B cell (primary cell): ENCODE data around the gene DPEP2NB. TPM values are rescaled to one million over a fixed set of nuclear protein-coding genes. Genes with fewer than 3 reads are reported as not detected.
"Not testable (repeated sequence)": the region's sequence is repeated elsewhere in the genome, so short reads cannot be mapped to it uniquely, and the experiment has no call there.

ENCODE experiments used
- ATAC-seq: fragments of 200-7000 bp; cut with Tn5 transposase; one replicate; pipeline ENCODE4 v1.10.0; 2021; ENCODE audit warnings: low read depth, mild to moderate bottlenecking, moderate number of reproducible peaks, moderate library complexity
- CTCF ChIA-PET: fragments of 350-600 bp; sonication (Branson Sonifier 250); formaldehyde crosslinking; loops from one replicate; lab custom pipeline; 2021; ENCODE audit warnings: antibody characterized with exemption, inconsistent platforms; lab: Charles Lee
- POLR2A ChIA-PET: fragments of 350-600 bp; sonication (Branson Sonifier 250); formaldehyde crosslinking; loops from one replicate; lab custom pipeline; 2021; ENCODE audit warnings: antibody characterized with exemption; lab: Charles Lee
- DNase-seq: peaks from one replicate; pipeline ENCODE4 v3.0.0; 2013
- H2AFZ ChIP-seq: 2 replicates; pipeline ENCODE4 v1.6.1; 2012; ENCODE audit warnings: mild to moderate bottlenecking, low read depth, low read length; ENCODE audit not compliant: insufficient read depth, poor library complexity, severe bottlenecking
- H3K27ac ChIP-seq, 2 donors: 1 replicate in 1 of 2; 2 replicates in 1 of 2; pipeline ENCODE4 v1.5.1; 2012 to 2013; ENCODE audit warnings: low read length in 2 of 2, mild to moderate bottlenecking in 2 of 2, moderate library complexity in 1 of 2
- H3K27me3 ChIP-seq, 4 experiments: fragments of 200-600 bp in 1 of 4; sonication (generic) in 1 of 4; replicated peaks in 1 of 4; 1 replicate in 2 of 4; 2 replicates in 2 of 4; pipeline versions ENCODE4 v1.6.1 to v1.7.0; 2013 to 2016; ENCODE audit warnings: low read length in 3 of 4, mild to moderate bottlenecking in 2 of 4, mixed read lengths in 1 of 4, moderate library complexity in 1 of 4; ENCODE audit not compliant: insufficient read depth in 4 of 4, control insufficient read depth in 3 of 4; ENCODE audit errors: control extremely low read depth in 1 of 4
- H3K36me3 ChIP-seq, 2 experiments: replicated peaks in 1 of 2; 1 replicate in 1 of 2; 2 replicates in 1 of 2; pipeline versions ENCODE4 v1.6.1 to v1.7.1; 2013; ENCODE audit warnings: low read length in 1 of 2; ENCODE audit not compliant: insufficient read depth in 2 of 2, control insufficient read depth in 1 of 2; ENCODE audit errors: control extremely low read depth in 1 of 2, extremely low read depth in 1 of 2
- H3K4me1 ChIP-seq, 2 donors: fragments of 200-600 bp in 1 of 2; sonication (generic) in 1 of 2; 1 replicate in 1 of 2; 2 replicates in 1 of 2; pipeline versions ENCODE4 v1.5.1 to v1.6.1; 2013 to 2017; ENCODE audit warnings: low read length in 2 of 2; ENCODE audit not compliant: control insufficient read depth in 2 of 2, insufficient read depth in 2 of 2
- H3K4me2 ChIP-seq: replicated peaks from 2 replicates; pipeline ENCODE3; 2012; ENCODE audit warnings: mild to moderate bottlenecking, low read depth, low read length; ENCODE audit not compliant: poor library complexity, severe bottlenecking
- H3K4me3 ChIP-seq, 5 experiments: fragments of 200-600 bp in 1 of 5; sonication (generic) in 1 of 5; 1 replicate in 3 of 5; 2 replicates in 2 of 5; pipeline versions ENCODE4 v1.5.1 to v1.7.0; 2011 to 2016; ENCODE audit warnings: low read length in 4 of 5, mild to moderate bottlenecking in 4 of 5, low read depth in 2 of 5, control low read depth in 1 of 5, moderate library complexity in 1 of 5; ENCODE audit not compliant: insufficient read depth in 1 of 5; ENCODE audit errors: control extremely low read depth in 1 of 5, extremely low read depth in 1 of 5
- H3K79me2 ChIP-seq: fragments of 200-600 bp; sonication (generic); one replicate; pipeline ENCODE4 v1.6.0; 2016; ENCODE audit warnings: low read length; ENCODE audit not compliant: control insufficient read depth, insufficient read depth
- H3K9ac ChIP-seq: fragments of 200-600 bp; sonication (generic); 2 replicates; pipeline ENCODE4 v1.6.1; 2017; ENCODE audit warnings: mild to moderate bottlenecking, low read length, moderate library complexity
- H3K9me3 ChIP-seq, 3 donors: one replicate each; pipeline versions ENCODE4 v1.6.1 to v1.7.1; 2013; ENCODE audit warnings: low read length in 2 of 3; ENCODE audit not compliant: control insufficient read depth in 2 of 3, insufficient read depth in 1 of 3; ENCODE audit errors: control extremely low read depth in 1 of 3
- H4K20me1 ChIP-seq: 2 replicates; pipeline ENCODE4 v1.6.0; 2012; ENCODE audit warnings: mild to moderate bottlenecking, low read length; ENCODE audit not compliant: insufficient read depth, control insufficient read depth, poor library complexity, severe bottlenecking
- H3K27ac Mint-ChIP-seq: one replicate; pipeline ENCODE4 v1.8.0; 2021; ENCODE audit warnings: mixed read lengths
- H3K27me3 Mint-ChIP-seq: one replicate; pipeline ENCODE4 v1.8.0; 2021; ENCODE audit warnings: mixed read lengths
- H3K4me1 Mint-ChIP-seq: one replicate; pipeline ENCODE4 v1.8.0; 2021; ENCODE audit warnings: mixed read lengths
- H3K4me3 Mint-ChIP-seq: one replicate; pipeline ENCODE4 v1.8.0; 2021; ENCODE audit warnings: mixed read lengths
- H3K9me3 Mint-ChIP-seq: one replicate; pipeline ENCODE4 v1.8.0; 2022; ENCODE audit warnings: mixed read lengths; ENCODE audit not compliant: insufficient read depth
- CTCF ChIP-seq: fragments of 200-600 bp; IDR thresholded peaks from one replicate; pipeline ENCODE4 v1.8.0; 2022; ENCODE audit warnings: antibody characterized with exemption, mild to moderate bottlenecking
- EZH2 ChIP-seq: IDR thresholded peaks from 2 replicates; pipeline ENCODE4 v1.6.1; 2012; ENCODE audit warnings: borderline replicate concordance, low read depth, mild to moderate bottlenecking, moderate library complexity, low read length; ENCODE audit not compliant: insufficient read depth, poor library complexity, severe bottlenecking
- WGBS: methylation state at CpG from one replicate; pipeline ENCODE4 v1.1.5; 2013; ENCODE audit warnings: missing lambda C conversion rate; ENCODE audit not compliant: insufficient coverage; 5-methylcytosine and 5-hydroxymethylcytosine counted together
- intact Hi-C: fragments of 100-400 bp; cut with micrococcal nuclease; formaldehyde crosslinking; loops from one replicate; pipeline ENCODE4 v1.10.0; 2022
- polyA plus RNA-seq: library from polyadenylated mRNA; depleted of rRNA; stranded (reverse); fragments of >200 nt; gene quantifications from 2 replicates; pipeline ENCODE4 v1.2.3, GENCODE V29; 2012
- total RNA-seq, 2 donors: library from RNA; stranded (reverse); fragments of 120-200 nt in 1 of 2; gene quantifications; 1 replicate in 1 of 2; 2 replicates in 1 of 2; pipeline versions ENCODE4 v1.2.3 to v1.2.4, GENCODE V29; 2013 to 2022

Gene DPEP2NB
- total and polyA plus RNA-seq, 2 donors (not counting 1 experiment from before 2014, with no cell fraction given), result not detected

- no peak for TF ChIP-seq EZH2
- no peak for TF ChIP-seq CTCF
- Mint-ChIP-seq H3K4me1 (peaks cover 18% of the 10 kb centered on the region), H3K27ac (no peak overlapping the region), H3K27me3 (no peaks in the 10 kb centered on the region), H3K9me3 (no peaks in the 10 kb centered on the region), H3K4me3 (no peak overlapping the region)
- Histone ChIP-seq H3K9ac (no peak overlapping the region), H3K79me2 (peaks cover 22% of the 10 kb centered on the region), H3K27ac (no peak overlapping the region), H3K4me3 (no peak overlapping the region), H3K9me3 (no peaks in the 10 kb centered on the region), H2AFZ (no peak overlapping the region), H4K20me1 (no peaks in the 10 kb centered on the region), H3K27me3 (no peaks in the 10 kb centered on the region), H3K4me2 (no peak overlapping the region), H3K36me3 (peaks cover 4 to 9% of the 10 kb centered on the region in 2 experiments), H3K4me1 (peaks cover 12 to 21% of the 10 kb centered on the region in 2 donors)
- ChIA-PET POLR2A (interaction anchor here (0.6 kb wide), 1 partner anchor 485 kb away, joined by 3 read pairs; no protein-coding TSS in a partner anchor), CTCF (no interaction called here)
- ATAC-seq (no peak), DNase-seq (no peak)
- WGBS, result 100% methylated on average over 2 of the region's 2 CpGs
- intact Hi-C loops, result no loop called here
These were observed 17.4 kb upstream of the DPEP2NB start for GRCh38 chr16:68033101-68033500.

- no peaks in the 10 kb centered on the region for H3K27me3 Mint-ChIP-seq
- Histone ChIP-seq H2AFZ (no peak overlapping the region), H3K9me3 (no peaks in the 10 kb centered on the region), H3K36me3 (peaks cover 4 to 13% of the 10 kb centered on the region in 2 experiments), H4K20me1 (no peaks in the 10 kb centered on the region), H3K27me3 (no peaks in the 10 kb centered on the region), H3K79me2 (peaks cover 29% of the 10 kb centered on the region), H3K4me2 (no peak overlapping the region), H3K9ac (no peak overlapping the region), H3K27ac (no peak overlapping the region), H3K4me1 (peaks cover 4 to 11% of the 10 kb centered on the region in 2 donors), H3K4me3 (no peak overlapping the region)
- ATAC-seq (no peak), DNase-seq (no peak)
- H3K4me3 Mint-ChIP-seq, result no peak overlapping the region
- TF ChIP-seq CTCF (no peak), EZH2 (no peak)
- no peaks in the 10 kb centered on the region for H3K9me3 Mint-ChIP-seq
- H3K27ac Mint-ChIP-seq, result no peak overlapping the region
- POLR2A ChIA-PET, result no interaction called here
- intact Hi-C loops, result no loop called here
- H3K4me1 Mint-ChIP-seq, result peaks cover 9% of the 10 kb centered on the region
- WGBS, result 100% methylated on average over 2 of the region's 2 CpGs
- CTCF ChIA-PET, result interaction anchor here (0.7 to 1.9 kb wide), 2 partner anchors 9 to 10 kb away, joined by 5 read pairs; no protein-coding TSS in a partner anchor
These were observed 16.2 kb upstream of the DPEP2NB start for GRCh38 chr16:68031951-68032350.

- H3K27ac Mint-ChIP-seq, intact Hi-C loops, POLR2A ChIA-PET, H3K4me2 ChIP-seq, H3K27me3 Mint-ChIP-seq, H4K20me1 ChIP-seq, H3K4me3 Mint-ChIP-seq, ATAC-seq, H3K27me3 ChIP-seq, H3K4me1 Mint-ChIP-seq, H3K4me3 ChIP-seq, H3K9me3 Mint-ChIP-seq, H3K9me3 ChIP-seq, DNase-seq, CTCF ChIA-PET, H3K9ac ChIP-seq, H2AFZ ChIP-seq, H3K27ac ChIP-seq, H3K4me1 ChIP-seq: not testable (repeated sequence)
- 93% methylated on average over 3 of the region's 6 CpGs for WGBS
- H3K79me2 ChIP-seq, result peaks cover 24% of the 10 kb centered on the region
- H3K36me3 ChIP-seq, result peaks cover 4 to 18% of the 10 kb centered on the region in 2 experiments
These were observed 14.4 kb upstream of the DPEP2NB start for GRCh38 chr16:68030108-68030507.
